H1 (cell line): ENCODE data around the gene CYP46A1. TPM values are rescaled to one million over a fixed set of nuclear protein-coding genes. Genes with fewer than 3 reads are reported as not detected.

ENCODE experiments used
- CEBPB ChIP-seq: IDR thresholded peaks from 2 replicates; pipeline ENCODE4 v1.6.1; 2012; ENCODE audit warnings: low read depth, low read length
- CHD1 ChIP-seq: IDR thresholded peaks from 2 replicates; pipeline ENCODE4 v1.6.1; 2012; ENCODE audit warnings: low read depth, low read length, improper control_type of control experiment
- EGR1 ChIP-seq: IDR thresholded peaks from 2 replicates; pipeline ENCODE4 v1.6.1; 2011; ENCODE audit warnings: low read depth, low read length, borderline replicate concordance
- FOSL1 ChIP-seq: IDR thresholded peaks from 2 replicates; pipeline ENCODE4 v1.6.1; 2011; ENCODE audit warnings: mild to moderate bottlenecking, low read depth, low read length, moderate library complexity; ENCODE audit not compliant: insufficient read depth
- KDM1A ChIP-seq: fragments of 200-600, 300-600 bp; sonication (generic); IDR thresholded peaks from 2 replicates; pipeline ENCODE4 v1.7.1; 2016; ENCODE audit warnings: mild to moderate bottlenecking, low read length, borderline replicate concordance
- MAX ChIP-seq: IDR thresholded peaks from 2 replicates; pipeline ENCODE4 v1.6.1; 2012; ENCODE audit warnings: inconsistent platforms
- POLR2A ChIP-seq, 2 experiments: IDR thresholded peaks; 1 replicate in 1 of 2; 2 replicates in 1 of 2; pipeline ENCODE4 v1.6.1; 2011; ENCODE audit warnings: low read depth in 2 of 2, low read length in 2 of 2, mild to moderate bottlenecking in 2 of 2; ENCODE audit errors: control extremely low read depth in 1 of 2
- RAD21 ChIP-seq, 2 experiments: IDR thresholded peaks in 1 of 2; conservative IDR thresholded peaks in 1 of 2; 2 replicates each; pipeline ENCODE4 v1.6.1; 2011; ENCODE audit warnings: low read depth in 2 of 2, low read length in 2 of 2, improper control_type of control experiment in 1 of 2, inconsistent platforms in 1 of 2, mild to moderate bottlenecking in 1 of 2, moderate library complexity in 1 of 2
- SUZ12 ChIP-seq: fragments of 200-600 bp; sonication (generic); IDR thresholded peaks from 2 replicates; pipeline ENCODE4 v1.6.1; 2012; ENCODE audit warnings: mild to moderate bottlenecking, inconsistent platforms, low read length, moderate library complexity, mixed read lengths
- TBP ChIP-seq: IDR thresholded peaks from 2 replicates; pipeline ENCODE4 v1.6.1; 2011; ENCODE audit warnings: low read depth, low read length, improper control_type of control experiment
- polyA plus RNA-seq, 7 experiments: library from polyadenylated mRNA; depleted of rRNA in 3 of 7; stranded (reverse) in 5 of 7; unstranded in 2 of 7; fragments of >200 nt in 5 of 7; fragments of 200-250 nt in 2 of 7; gene quantifications; 1 replicate in 5 of 7; 2 replicates in 1 of 7; 4 replicates in 1 of 7; pipeline versions ENCODE4 v1.2.1 to v1.2.3, GENCODE V29; 2011 to 2013; ENCODE audit warnings: missing spikeins in 2 of 7, mixed read lengths in 2 of 7
- total RNA-seq: library from RNA; stranded (reverse); fragmentation: NEBNext Ultra II Directional; extraction: Animal tissue kit (Norgen Biotek cat#: 25700); gene quantifications from 2 replicates; pipeline ENCODE4 v1.2.1, GENCODE V29; 2021
- TF ChIP-seq, protein P1 (sequence below): IDR thresholded peaks from 2 replicates; pipeline ENCODE4 v1.6.1; 2012; ENCODE audit warnings: inconsistent platforms

CYP46A1 gene
- total and polyA plus RNA-seq, 2 of the 8 experiments (the other 6 are each of a cell fraction or from before 2014, with no cell fraction given) = 0.41 to 1.3 TPM

DNA sequence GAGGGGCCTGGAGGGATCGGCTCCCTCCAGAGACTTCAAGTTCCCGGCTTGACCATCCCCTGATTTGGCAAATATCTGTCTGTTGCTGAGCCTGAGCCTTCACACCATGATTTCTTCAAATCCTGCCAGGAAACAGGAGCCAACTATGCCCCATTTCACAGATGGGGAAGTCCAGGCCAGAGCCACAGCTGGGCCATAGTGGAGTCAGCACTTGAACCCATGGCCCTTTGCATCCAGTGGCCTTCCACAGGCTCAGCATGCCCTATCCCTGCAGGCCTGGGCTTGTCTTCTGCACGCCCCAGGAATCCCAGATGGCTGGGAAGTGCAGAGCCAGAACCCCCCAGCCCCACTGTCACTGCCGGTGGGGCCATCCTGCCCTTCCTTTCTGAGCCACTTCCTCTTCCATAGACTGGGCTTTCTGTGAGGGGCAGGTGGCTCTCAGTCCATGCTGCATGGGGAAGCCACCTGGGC lies 44.9 kb downstream of the CYP46A1 start (continued):
- no peak for TF ChIP-seq FOSL1
- TF ChIP-seq CHD1 = no peak
- no peak for TF ChIP-seq MAX
- no peak for TF ChIP-seq RAD21 (IDR thresholded peaks at IDR 0.05 in 1 of 2, conservative IDR thresholded peaks at IDR 0.05 in 1 of 2; ENCODE audit: low read depth in 2 of 2, low read length in 2 of 2)
- TF ChIP-seq, protein P1, sequence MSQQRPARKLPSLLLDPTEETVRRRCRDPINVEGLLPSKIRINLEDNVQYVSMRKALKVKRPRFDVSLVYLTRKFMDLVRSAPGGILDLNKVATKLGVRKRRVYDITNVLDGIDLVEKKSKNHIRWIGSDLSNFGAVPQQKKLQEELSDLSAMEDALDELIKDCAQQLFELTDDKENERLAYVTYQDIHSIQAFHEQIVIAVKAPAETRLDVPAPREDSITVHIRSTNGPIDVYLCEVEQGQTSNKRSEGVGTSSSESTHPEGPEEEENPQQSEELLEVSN = no peak
- no peak for TF ChIP-seq SUZ12
- TF ChIP-seq EGR1 = no peak
- TF ChIP-seq KDM1A = no peak
- no peak for TF ChIP-seq CEBPB
- no peak for TF ChIP-seq POLR2A (IDR thresholded peaks at IDR 0.05; ENCODE audit: control extremely low read depth in 1 of 2, low read depth in 2 of 2, low read length in 2 of 2)
- no peak for TF ChIP-seq TBP
- TF ChIP-seq, all 59 proteins: peak for 0
